ENCODE data around the gene SPACA1.

The SPACA1 gene

DNA sequence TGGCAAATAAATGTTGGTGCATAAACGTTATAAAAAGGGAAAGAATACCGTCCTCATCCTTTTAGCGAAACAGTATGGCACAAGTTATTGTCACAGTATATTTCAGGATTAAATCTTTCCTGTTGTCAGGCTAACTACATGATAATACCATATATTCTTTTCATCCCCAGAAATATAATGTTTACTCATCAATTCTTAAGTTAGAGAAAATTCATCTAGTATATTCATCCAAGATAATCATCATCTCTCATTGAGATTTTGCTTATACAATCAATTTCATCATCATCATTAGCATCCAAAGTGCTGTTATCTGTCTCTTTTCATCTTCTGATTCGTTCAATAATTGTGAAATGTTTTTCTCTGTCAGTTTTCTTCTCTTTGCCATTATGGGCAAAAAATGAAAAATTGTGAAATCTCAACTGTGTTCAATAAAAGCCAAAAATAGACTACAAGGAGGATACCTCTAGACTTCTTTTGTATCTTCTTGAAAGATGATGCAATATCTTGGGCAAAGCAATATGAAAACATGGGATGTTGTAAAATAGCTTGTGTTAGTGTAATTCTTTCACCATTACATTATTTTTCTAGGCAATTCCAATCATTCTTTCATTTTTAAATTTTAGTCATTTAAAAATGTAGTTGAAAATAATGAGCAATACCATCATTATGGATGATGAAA, 2.6 kb downstream of the SPACA1 start:
- H3K4me1 Mint-ChIP-seq (ENCODE audit: low read depth) = no peaks in the 10 kb centered on the region
- peaks cover 13% of the 10 kb centered on the region for H3K27me3 Mint-ChIP-seq
- no peak overlapping the region for H3K27ac Mint-ChIP-seq
- H3K36me3 Mint-ChIP-seq = no peaks in the 10 kb centered on the region
- no peak overlapping the region for H3K4me3 Mint-ChIP-seq
- H3K9me3 Mint-ChIP-seq (ENCODE audit: low read depth) = no peaks in the 10 kb centered on the region

DNA sequence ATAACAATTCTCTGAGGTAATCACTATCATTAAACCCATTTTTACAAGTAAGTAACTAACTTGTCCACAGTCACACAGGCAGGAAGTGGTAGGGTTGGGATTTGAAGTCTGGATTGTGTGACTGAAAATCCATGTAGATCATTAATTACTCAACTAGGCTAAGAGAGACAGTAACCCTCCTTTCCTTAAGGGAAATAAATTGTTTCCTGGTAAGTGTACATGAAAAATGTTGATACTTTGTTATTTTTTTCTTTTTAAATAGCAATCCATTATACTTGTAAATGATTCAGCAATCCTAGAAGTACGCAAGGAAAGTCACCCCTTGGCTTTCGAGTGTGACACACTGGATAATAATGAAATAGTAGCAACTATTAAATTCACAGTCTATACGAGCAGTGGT, 11.6 kb downstream of the SPACA1 start:
- no peak overlapping the region for H3K27ac Mint-ChIP-seq
- no peaks in the 10 kb centered on the region for H3K9me3 Mint-ChIP-seq (ENCODE audit: low read depth)
- no peaks in the 10 kb centered on the region for H3K36me3 Mint-ChIP-seq
- no peaks in the 10 kb centered on the region for H3K4me1 Mint-ChIP-seq (ENCODE audit: low read depth)
- no peak overlapping the region for H3K4me3 Mint-ChIP-seq
- peaks cover 10% of the 10 kb centered on the region for H3K27me3 Mint-ChIP-seq

DNA sequence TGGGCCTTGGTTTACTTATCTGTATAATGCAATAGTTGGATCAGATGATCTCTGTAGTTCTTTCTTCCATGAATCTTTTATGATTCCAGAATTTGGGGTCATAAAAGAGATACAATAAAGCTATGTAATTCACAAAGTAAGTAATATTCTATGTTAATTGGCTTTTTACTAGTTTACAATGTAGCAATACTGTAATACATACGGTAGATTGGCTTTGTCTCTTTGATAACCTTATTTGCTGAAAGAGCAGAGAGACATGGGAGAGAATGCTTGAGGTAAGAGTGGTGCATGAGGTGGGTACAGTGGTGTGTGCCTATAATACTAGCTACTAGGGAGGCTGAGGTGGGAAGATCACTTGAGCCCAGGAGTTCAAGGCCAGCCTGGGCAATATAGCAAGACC, 14.7 kb downstream of the SPACA1 start:
- no peak overlapping the region for H3K4me3 Mint-ChIP-seq
- H3K27ac Mint-ChIP-seq = no peak overlapping the region
- peaks cover 4% of the 10 kb centered on the region for H3K27me3 Mint-ChIP-seq

DNA sequence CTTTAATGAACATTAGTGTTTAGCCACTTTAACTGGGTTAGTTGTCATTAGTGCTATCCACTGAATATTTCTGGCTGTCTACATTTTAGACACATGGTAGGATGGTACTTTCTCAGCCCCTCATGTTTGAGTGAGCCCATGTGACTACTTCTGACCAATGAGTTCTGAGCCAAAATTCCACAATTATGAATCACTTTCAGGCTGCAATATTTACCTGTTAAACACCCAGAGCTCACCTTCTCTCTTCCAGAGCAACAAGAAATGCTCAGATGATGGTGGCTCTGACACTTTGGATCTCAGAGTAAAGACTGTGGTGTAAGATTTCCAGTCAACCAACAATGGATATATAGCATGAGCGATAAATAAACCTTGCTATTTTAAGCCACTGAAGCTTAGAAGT, 24.8 kb downstream of the SPACA1 start:
- Mint-ChIP-seq H3K27ac (no peak overlapping the region), H3K4me1 (ENCODE audit: low read depth) (no peaks in the 10 kb centered on the region), H3K27me3 (peaks cover 11% of the 10 kb centered on the region), H3K4me3 (no peak overlapping the region), H3K9me3 (ENCODE audit: low read depth) (peaks cover 9% of the 10 kb centered on the region), H3K36me3 (no peaks in the 10 kb centered on the region)

More for the DNA sequence above, 14.7 kb downstream of the SPACA1 start:
- no peaks in the 10 kb centered on the region for H3K4me1 Mint-ChIP-seq (ENCODE audit: low read depth)
- no peaks in the 10 kb centered on the region for H3K9me3 Mint-ChIP-seq (ENCODE audit: low read depth)
- H3K36me3 Mint-ChIP-seq = no peaks in the 10 kb centered on the region

DNA sequence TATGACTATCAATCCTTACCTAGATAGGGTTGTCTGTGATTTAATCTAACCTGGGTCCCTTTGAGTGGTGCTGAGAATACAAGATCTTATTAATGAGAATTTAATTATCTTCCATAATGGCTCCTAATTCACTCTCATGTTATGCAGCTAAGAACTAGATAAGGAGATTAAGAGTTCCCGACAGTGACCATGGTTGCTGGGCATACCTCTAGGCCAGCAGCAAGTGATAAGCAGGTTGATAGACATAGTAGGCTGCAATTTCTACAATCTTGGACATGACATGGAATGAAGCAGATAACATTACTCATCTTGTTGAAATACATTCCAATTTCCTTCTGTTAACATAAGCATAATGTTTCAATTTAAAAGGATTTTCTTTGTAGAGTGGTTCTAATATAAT, 27.1 kb downstream of the SPACA1 start:
- peaks cover 2% of the 10 kb centered on the region for H3K9me3 Mint-ChIP-seq (ENCODE audit: low read depth)
- no peak overlapping the region for H3K27ac Mint-ChIP-seq
- no peaks in the 10 kb centered on the region for H3K36me3 Mint-ChIP-seq
- no peak overlapping the region for H3K4me3 Mint-ChIP-seq
- no peaks in the 10 kb centered on the region for H3K4me1 Mint-ChIP-seq (ENCODE audit: low read depth)
- H3K27me3 Mint-ChIP-seq = peaks cover 11% of the 10 kb centered on the region

DNA sequence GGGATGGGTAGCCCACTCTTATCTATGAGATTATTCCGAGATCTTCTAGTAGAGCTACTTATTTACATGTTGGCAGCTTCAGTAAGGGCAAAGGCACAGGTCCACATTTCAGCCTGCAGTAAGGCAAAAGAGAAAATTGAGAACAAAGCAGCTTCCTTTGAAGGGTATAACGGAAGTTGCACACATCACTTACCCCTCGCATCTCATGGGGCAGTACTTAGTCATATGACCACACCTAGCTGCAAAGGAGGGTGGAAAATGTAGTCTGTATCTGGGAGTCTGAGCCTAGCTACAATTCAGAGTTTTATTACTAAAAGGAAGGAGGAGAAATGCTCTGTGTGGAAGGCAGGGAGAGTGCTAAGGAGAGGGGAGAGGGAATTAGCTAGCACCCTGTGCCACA, 29.7 kb downstream of the SPACA1 start:
- no peaks in the 10 kb centered on the region for H3K9me3 Mint-ChIP-seq (ENCODE audit: low read depth)
- H3K27ac Mint-ChIP-seq = no peak overlapping the region
- no peaks in the 10 kb centered on the region for H3K36me3 Mint-ChIP-seq
- peaks cover 9% of the 10 kb centered on the region for H3K27me3 Mint-ChIP-seq
- H3K4me3 Mint-ChIP-seq = no peak overlapping the region
- no peaks in the 10 kb centered on the region for H3K4me1 Mint-ChIP-seq (ENCODE audit: low read depth)

DNA sequence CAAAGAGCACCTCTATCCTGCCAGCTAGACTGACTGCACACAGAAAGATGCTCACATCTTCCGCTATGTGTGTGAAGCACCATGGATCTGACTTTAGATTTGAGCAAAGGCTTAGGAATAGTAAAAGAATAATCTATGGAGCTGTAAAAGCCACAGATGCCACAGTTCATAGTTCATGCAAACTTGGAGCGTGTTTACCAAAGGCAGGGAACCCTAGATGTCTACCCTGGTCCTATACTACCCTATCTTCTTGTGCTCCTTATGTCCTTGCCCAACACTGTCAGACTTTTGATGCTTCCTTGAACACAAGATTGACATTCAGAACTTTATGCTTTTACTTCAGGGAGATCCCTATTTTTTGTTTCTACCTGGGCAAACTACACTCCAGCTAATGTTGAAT, 39.2 kb downstream of the SPACA1 start:
- H3K27ac Mint-ChIP-seq = no peak overlapping the region
- H3K4me1 Mint-ChIP-seq (ENCODE audit: low read depth) = no peaks in the 10 kb centered on the region
- H3K36me3 Mint-ChIP-seq = no peaks in the 10 kb centered on the region
- H3K4me3 Mint-ChIP-seq = no peak overlapping the region
- peaks cover 3% of the 10 kb centered on the region for H3K9me3 Mint-ChIP-seq (ENCODE audit: low read depth)
- peaks cover 9% of the 10 kb centered on the region for H3K27me3 Mint-ChIP-seq

DNA sequence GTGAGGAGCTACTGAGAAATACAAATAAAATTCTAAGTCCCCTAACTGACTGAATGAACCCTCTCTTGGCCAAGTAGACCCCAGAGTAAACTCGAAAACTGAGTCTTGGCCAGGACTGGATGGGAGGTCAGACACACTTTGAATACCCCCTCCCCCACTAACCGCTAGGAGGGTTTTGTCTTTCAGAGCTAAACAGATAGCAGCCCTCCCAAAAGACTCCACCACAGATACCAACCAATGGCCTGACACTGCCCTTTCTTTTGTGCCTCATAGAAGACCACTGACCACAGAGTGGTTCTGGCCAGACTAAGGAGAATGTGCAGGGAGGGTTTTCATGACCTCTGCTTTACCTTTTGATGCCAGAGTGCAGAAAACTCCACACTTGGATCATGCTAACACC, 42.1 kb downstream of the SPACA1 start:
- peaks cover 5% of the 10 kb centered on the region for H3K27me3 Mint-ChIP-seq
- H3K36me3 Mint-ChIP-seq = no peaks in the 10 kb centered on the region
- no peaks in the 10 kb centered on the region for H3K4me1 Mint-ChIP-seq (ENCODE audit: low read depth)
- H3K4me3 Mint-ChIP-seq = no peak overlapping the region
- H3K9me3 Mint-ChIP-seq (ENCODE audit: low read depth) = no peaks in the 10 kb centered on the region
- no peak overlapping the region for H3K27ac Mint-ChIP-seq

DNA sequence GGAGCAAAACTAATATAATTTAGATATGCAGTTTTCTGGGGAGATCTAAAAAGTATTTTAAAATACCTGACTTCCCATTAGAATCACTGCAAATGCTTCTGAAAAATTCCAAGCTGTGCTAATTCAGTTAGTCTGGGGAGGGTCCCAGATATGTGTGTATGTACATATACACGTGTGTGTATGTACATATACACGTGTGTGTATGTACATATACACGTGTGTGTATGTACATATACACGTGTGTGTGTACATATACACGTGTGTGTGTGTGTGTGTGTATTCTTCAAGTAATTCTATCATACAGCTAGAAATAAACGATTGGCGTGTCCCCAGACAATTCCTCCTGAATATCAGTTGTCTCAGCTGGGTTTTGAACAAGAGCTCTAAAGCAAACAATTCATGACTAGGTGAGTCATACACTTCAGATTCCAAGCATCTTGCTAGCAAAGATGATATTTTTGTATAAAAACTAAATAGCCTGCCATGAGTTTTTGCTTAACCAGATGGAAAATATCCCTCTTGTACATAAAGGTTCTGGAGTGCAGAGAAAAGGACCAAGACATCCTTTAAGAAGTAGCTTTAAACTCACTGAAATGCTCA, 58.2 kb downstream of the SPACA1 start:
- H3K9me3 Mint-ChIP-seq (ENCODE audit: low read depth) = no peaks in the 10 kb centered on the region
- no peaks in the 10 kb centered on the region for H3K4me1 Mint-ChIP-seq (ENCODE audit: low read depth)
- H3K27ac Mint-ChIP-seq = no peak overlapping the region
- no peaks in the 10 kb centered on the region for H3K36me3 Mint-ChIP-seq
- no peak overlapping the region for H3K4me3 Mint-ChIP-seq
- H3K27me3 Mint-ChIP-seq = no peaks in the 10 kb centered on the region

DNA sequence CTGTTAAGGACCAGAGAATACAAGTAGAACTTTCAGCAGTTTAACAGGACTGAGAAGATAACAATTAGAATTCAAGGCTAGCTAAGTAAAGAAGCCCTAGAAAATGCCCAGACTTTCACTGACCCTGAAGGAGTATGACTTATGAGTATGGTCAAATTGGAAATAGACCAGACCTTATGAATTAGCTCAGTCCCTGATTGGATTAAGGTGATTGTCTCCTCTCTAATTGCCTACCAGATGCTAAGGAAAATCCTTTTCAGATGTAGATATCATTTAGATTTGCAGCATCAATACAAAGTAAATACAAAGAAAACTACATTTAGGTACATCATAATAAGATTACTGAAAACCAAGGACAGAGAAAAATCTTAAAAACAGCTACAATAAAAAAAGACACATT, 59.6 kb downstream of the SPACA1 start:
- Mint-ChIP-seq H3K4me1 (ENCODE audit: low read depth) (no peaks in the 10 kb centered on the region), H3K27ac (no peak overlapping the region)

DNA sequence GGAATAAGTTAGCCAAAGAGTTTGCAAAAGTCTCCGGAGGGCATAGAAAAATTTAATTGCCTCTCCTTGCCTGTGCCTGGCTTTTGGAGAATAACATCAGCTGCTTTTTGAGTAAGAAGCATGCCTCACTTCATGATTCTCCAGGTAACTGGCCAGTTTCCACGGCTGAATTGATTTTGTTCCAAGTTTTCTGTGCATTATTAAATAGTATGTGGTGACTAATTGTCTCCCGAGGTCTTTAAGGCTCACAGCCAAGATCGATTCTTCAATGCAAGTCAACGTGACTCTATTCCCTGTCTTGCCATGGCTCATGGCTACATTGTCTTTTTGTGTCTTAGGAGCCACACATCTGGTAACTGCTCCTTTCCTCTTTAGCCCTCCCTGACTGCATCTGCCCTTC, 64.3 kb downstream of the SPACA1 start:
- H3K36me3 Mint-ChIP-seq = no peaks in the 10 kb centered on the region

More for the DNA sequence above, 59.6 kb downstream of the SPACA1 start:
- Mint-ChIP-seq H3K9me3 (ENCODE audit: low read depth) (no peaks in the 10 kb centered on the region), H3K4me3 (no peak overlapping the region), H3K36me3 (no peaks in the 10 kb centered on the region), H3K27me3 (peaks cover 6% of the 10 kb centered on the region)

DNA sequence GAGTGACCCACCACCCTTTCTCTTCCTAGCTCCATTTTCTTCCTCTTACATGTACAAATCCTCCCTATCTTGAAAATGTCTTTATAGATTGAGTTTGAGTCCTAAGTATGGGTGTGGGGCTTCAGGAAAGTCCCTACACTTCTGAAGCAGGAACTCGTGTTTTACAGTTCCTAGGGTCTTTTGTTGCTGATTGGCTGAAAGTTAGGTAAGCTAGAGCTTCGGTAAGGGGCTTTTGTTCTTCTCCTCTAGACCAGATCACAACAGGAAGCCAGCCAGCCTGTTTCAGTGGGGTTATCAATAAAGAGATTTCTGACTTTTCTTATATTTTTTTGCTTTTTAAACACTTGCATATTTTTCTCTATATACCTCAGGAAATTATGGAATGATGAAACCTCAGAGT, 67.2 kb downstream of the SPACA1 start:
- H3K27me3 Mint-ChIP-seq = peaks cover 15% of the 10 kb centered on the region
- H3K4me1 Mint-ChIP-seq (ENCODE audit: low read depth) = no peaks in the 10 kb centered on the region
- H3K9me3 Mint-ChIP-seq (ENCODE audit: low read depth) = no peaks in the 10 kb centered on the region
- H3K27ac Mint-ChIP-seq = no peak overlapping the region
- no peaks in the 10 kb centered on the region for H3K36me3 Mint-ChIP-seq
- no peak overlapping the region for H3K4me3 Mint-ChIP-seq

More for the DNA sequence above, 64.3 kb downstream of the SPACA1 start:
- Mint-ChIP-seq H3K4me3 (no peak overlapping the region), H3K9me3 (ENCODE audit: low read depth) (no peaks in the 10 kb centered on the region), H3K27me3 (peaks cover 14% of the 10 kb centered on the region), H3K4me1 (ENCODE audit: low read depth) (no peaks in the 10 kb centered on the region), H3K27ac (no peak overlapping the region)

DNA sequence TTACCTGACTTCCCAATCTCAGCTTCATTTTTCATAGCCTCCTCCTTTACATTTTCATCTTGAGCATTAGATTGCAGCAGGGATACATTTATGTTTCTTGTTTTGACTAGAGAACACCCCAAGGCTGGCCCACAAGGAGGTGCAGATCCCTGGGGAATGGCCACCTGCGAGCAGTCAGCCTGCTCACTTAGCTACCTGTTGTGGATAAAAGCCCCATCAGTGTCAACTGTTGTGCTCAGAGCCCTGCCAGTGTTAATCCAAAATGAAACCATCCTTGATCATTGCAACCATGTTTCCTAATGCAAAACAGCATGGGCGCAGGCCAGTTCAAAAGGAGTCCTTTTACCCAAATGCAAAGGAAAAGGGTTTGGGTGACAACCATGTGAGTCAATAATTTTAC, 67.7 kb downstream of the SPACA1 start:
- Mint-ChIP-seq H3K27ac (no peak overlapping the region), H3K27me3 (peaks cover 17% of the 10 kb centered on the region), H3K36me3 (no peaks in the 10 kb centered on the region)

DNA sequence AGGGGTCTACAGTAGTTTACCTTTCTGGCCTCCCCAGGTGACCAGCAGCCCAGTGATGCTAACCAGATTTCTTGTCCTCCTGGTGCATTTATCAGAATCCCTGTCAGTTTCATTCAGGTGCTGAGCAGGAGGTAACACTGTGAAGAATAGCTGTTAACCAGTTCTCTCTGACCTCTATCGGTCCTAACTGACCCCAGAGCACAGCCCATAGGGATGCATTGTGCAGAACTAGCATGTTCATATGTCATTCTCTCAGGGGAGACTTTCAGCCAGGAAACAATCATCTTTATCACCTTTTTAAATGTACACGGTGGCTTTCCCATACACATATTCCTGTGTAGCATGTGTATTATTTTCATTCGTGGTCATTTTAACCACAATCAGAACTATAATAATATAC, 68.6 kb downstream of the SPACA1 start:
- Mint-ChIP-seq H3K4me3 (no peak overlapping the region), H3K9me3 (ENCODE audit: low read depth) (peaks cover 4% of the 10 kb centered on the region), H3K36me3 (no peaks in the 10 kb centered on the region), H3K27me3 (peaks cover 16% of the 10 kb centered on the region), H3K27ac (no peak overlapping the region), H3K4me1 (ENCODE audit: low read depth) (no peaks in the 10 kb centered on the region)

More for the DNA sequence above, 67.7 kb downstream of the SPACA1 start:
- H3K4me3 Mint-ChIP-seq = no peak overlapping the region
- no peaks in the 10 kb centered on the region for H3K4me1 Mint-ChIP-seq (ENCODE audit: low read depth)
- peaks cover 4% of the 10 kb centered on the region for H3K9me3 Mint-ChIP-seq (ENCODE audit: low read depth)
